Measurements from ENCODE around the gene C12orf76. TPM values are rescaled to one million over a fixed set of nuclear protein-coding genes. Genes with fewer than 3 reads are reported as not detected.

Gene C12orf76
- total and polyA plus RNA-seq, 2 of the 13 experiments (the other 11 are each of a cell fraction or from before 2014, with no cell fraction given), result 15.8 to 38.4 TPM

DNA sequence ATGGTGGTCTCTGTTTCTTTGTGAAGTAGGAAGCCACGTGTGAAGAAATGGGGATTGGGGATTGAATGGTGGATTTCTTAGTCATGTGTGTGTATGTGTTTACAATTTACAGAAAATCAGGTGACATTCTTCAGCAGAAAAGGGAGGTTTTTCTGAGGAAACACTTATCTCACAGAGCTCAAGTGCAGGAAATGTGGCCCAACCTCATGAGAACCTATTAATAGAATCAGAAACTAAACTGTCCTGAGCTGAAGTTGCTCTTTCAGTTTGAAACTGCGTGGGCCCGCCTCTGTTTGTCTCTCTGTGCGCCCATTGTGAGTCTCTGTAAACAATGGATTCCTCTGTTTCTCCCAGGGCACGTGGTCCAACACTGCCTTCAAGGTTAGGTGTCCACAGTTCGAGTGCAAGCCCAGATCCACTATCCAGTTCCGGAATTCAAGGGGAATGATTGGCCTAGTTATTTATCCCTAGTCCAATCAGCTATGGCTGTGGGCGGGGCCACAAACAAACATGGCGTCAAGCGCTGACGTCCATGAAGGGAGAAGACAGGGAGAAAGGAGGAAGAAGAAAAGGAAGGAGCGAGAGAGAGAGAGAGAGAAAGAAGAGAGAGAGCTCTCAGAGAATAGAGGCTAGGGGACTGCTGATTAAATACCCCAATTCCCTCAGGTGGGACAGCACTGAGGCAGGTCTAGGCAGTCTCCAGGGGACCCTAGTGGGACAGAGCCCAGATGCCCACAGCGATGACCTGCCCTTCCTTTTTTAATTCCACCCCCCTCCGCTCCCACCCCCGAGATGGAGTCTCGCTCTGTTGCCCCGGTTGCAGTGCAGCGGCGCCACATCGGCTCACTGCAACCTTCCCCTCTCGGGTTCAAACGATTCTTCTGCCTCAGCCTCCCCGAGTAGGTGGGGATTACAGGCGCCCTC, 31.4 kb upstream of the C12orf76 start (continued):
- TF ChIP-seq, protein P1, sequence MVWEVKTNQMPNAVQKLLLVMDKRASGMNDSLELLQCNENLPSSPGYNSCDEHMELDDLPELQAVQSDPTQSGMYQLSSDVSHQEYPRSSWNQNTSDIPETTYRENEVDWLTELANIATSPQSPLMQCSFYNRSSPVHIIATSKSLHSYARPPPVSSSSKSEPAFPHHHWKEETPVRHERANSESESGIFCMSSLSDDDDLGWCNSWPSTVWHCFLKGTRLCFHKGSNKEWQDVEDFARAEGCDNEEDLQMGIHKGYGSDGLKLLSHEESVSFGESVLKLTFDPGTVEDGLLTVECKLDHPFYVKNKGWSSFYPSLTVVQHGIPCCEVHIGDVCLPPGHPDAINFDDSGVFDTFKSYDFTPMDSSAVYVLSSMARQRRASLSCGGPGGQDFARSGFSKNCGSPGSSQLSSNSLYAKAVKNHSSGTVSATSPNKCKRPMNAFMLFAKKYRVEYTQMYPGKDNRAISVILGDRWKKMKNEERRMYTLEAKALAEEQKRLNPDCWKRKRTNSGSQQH (CRISPR knock-in tag; IDR thresholded peaks at IDR 0.05; ENCODE audit: low read depth), result peak; percentile 91
- TF ChIP-seq ZNF567 (CRISPR knock-in tag; IDR thresholded peaks at IDR 0.05; ENCODE audit: borderline replicate concordance), result no peak
- TF ChIP-seq, protein P2, sequence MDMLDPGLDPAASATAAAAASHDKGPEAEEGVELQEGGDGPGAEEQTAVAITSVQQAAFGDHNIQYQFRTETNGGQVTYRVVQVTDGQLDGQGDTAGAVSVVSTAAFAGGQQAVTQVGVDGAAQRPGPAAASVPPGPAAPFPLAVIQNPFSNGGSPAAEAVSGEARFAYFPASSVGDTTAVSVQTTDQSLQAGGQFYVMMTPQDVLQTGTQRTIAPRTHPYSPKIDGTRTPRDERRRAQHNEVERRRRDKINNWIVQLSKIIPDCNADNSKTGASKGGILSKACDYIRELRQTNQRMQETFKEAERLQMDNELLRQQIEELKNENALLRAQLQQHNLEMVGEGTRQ (IDR thresholded peaks at IDR 0.05; ENCODE audit: low read depth, low read length), result peak; percentile 86
- TF ChIP-seq, protein P2 (CRISPR knock-in tag; IDR thresholded peaks at IDR 0.05; ENCODE audit: borderline replicate concordance), result peak; percentile 90
- TF ChIP-seq SRY (CRISPR knock-in tag; IDR thresholded peaks at IDR 0.05), result peak; percentile 75
- TF ChIP-seq HNF4A (CRISPR knock-in tag; IDR thresholded peaks at IDR 0.05), result peak; percentile 56
- peak; percentile 79 for TF ChIP-seq TEAD3 (CRISPR knock-in tag; optimal IDR thresholded peaks at IDR 0.05; ENCODE audit: borderline replicate concordance)
- no peak for TF ChIP-seq KLF9 (CRISPR knock-in tag; IDR thresholded peaks at IDR 0.05; ENCODE audit: low read depth)
- TF ChIP-seq RFX1 (IDR thresholded peaks at IDR 0.05), result no peak
- TF ChIP-seq, protein P3, sequence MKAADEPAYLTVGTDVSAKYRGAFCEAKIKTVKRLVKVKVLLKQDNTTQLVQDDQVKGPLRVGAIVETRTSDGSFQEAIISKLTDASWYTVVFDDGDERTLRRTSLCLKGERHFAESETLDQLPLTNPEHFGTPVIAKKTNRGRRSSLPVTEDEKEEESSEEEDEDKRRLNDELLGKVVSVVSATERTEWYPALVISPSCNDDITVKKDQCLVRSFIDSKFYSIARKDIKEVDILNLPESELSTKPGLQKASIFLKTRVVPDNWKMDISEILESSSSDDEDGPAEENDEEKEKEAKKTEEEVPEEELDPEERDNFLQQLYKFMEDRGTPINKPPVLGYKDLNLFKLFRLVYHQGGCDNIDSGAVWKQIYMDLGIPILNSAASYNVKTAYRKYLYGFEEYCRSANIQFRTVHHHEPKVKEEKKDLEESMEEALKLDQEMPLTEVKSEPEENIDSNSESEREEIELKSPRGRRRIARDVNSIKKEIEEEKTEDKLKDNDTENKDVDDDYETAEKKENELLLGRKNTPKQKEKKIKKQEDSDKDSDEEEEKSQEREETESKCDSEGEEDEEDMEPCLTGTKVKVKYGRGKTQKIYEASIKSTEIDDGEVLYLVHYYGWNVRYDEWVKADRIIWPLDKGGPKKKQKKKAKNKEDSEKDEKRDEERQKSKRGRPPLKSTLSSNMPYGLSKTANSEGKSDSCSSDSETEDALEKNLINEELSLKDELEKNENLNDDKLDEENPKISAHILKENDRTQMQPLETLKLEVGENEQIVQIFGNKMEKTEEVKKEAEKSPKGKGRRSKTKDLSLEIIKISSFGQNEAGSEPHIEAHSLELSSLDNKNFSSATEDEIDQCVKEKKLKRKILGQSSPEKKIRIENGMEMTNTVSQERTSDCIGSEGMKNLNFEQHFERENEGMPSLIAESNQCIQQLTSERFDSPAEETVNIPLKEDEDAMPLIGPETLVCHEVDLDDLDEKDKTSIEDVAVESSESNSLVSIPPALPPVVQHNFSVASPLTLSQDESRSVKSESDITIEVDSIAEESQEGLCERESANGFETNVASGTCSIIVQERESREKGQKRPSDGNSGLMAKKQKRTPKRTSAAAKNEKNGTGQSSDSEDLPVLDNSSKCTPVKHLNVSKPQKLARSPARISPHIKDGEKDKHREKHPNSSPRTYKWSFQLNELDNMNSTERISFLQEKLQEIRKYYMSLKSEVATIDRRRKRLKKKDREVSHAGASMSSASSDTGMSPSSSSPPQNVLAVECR (CRISPR knock-in tag; IDR thresholded peaks at IDR 0.05; ENCODE audit: borderline replicate concordance), result peak; percentile 63; the same call in 1 of the 2 replicates
- TF ChIP-seq CBX5 (CRISPR knock-in tag; IDR thresholded peaks at IDR 0.05; ENCODE audit: borderline replicate concordance), result peak; percentile 45; the same call in 1 of the 2 replicates
- peak; percentile 58 for TF ChIP-seq RXRB (CRISPR knock-in tag; IDR thresholded peaks at IDR 0.05; ENCODE audit: borderline replicate concordance)
- TF ChIP-seq ZFX (CRISPR knock-in tag; IDR thresholded peaks at IDR 0.05; ENCODE audit: low read depth), result peak; percentile 56; the same call in 1 of the 2 replicates
- TF ChIP-seq, protein P4, sequence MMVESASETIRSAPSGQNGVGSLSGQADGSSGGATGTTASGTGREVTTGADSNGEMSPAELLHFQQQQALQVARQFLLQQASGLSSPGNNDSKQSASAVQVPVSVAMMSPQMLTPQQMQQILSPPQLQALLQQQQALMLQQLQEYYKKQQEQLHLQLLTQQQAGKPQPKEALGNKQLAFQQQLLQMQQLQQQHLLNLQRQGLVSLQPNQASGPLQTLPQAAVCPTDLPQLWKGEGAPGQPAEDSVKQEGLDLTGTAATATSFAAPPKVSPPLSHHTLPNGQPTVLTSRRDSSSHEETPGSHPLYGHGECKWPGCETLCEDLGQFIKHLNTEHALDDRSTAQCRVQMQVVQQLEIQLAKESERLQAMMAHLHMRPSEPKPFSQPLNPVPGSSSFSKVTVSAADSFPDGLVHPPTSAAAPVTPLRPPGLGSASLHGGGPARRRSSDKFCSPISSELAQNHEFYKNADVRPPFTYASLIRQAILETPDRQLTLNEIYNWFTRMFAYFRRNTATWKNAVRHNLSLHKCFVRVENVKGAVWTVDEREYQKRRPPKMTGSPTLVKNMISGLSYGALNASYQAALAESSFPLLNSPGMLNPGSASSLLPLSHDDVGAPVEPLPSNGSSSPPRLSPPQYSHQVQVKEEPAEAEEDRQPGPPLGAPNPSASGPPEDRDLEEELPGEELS (CRISPR knock-in tag; IDR thresholded peaks at IDR 0.05), result peak; percentile 83
- no peak for TF ChIP-seq ZNF556 (CRISPR knock-in tag; IDR thresholded peaks at IDR 0.05; ENCODE audit: borderline replicate concordance)
- no peak for TF ChIP-seq ZNF160 (CRISPR knock-in tag; IDR thresholded peaks at IDR 0.05)
- TF ChIP-seq ZNF205 (CRISPR knock-in tag; IDR thresholded peaks at IDR 0.05), result no peak

Data from HepG2 (cell line).